Femur (tissue), 1 donor: ENCODE results near the gene HPS3.

Source experiments
- DNase-seq: peaks from one replicate; pipeline ENCODE4 v3.0.0-alpha.2; 2017

HPS3 gene

GRCh38 chr3:149120051-149120972 is 9.1 kb upstream of the HPS3 start:
- no peak for DNase-seq

- DNase-seq: no peak
These were observed 6.5 kb upstream of the HPS3 start for GRCh38 chr3:149122721-149123578.

GRCh38 chr3:149128821-149129220 is 617 bp upstream of the HPS3 start:
- no peak for DNase-seq

- no peak for DNase-seq
These were observed 2.2 kb downstream of the HPS3 start for GRCh38 chr3:149131589-149131988.

GRCh38 chr3:149134575-149134974 is 5.1 kb downstream of the HPS3 start:
- DNase-seq: no peak

- no peak for DNase-seq
These were observed 13.2 kb downstream of the HPS3 start for GRCh38 chr3:149142682-149143081.

- DNase-seq: no peak
These were observed 15.9 kb downstream of the HPS3 start for GRCh38 chr3:149145356-149145755.

GRCh38 chr3:149145974-149146373 is 16.5 kb downstream of the HPS3 start:
- no peak for DNase-seq

GRCh38 chr3:149150436-149150835 is 21.0 kb downstream of the HPS3 start:
- DNase-seq: no peak

GRCh38 chr3:149151843-149152242 is 22.4 kb downstream of the HPS3 start:
- DNase-seq: peak; percentile 33

- DNase-seq: no peak
These were observed 23.0 kb downstream of the HPS3 start for GRCh38 chr3:149152420-149152819.

GRCh38 chr3:149153402-149153801 is 24.0 kb downstream of the HPS3 start:
- no peak for DNase-seq

- no peak for DNase-seq
These were observed 31.4 kb downstream of the HPS3 start for GRCh38 chr3:149160754-149161300.

- DNase-seq: no peak
These were observed 32.6 kb downstream of the HPS3 start for GRCh38 chr3:149162007-149162406.

- no peak for DNase-seq
These were observed 33.6 kb downstream of the HPS3 start for GRCh38 chr3:149163066-149163465.

- no peak for DNase-seq
These were observed 38.5 kb downstream of the HPS3 start for GRCh38 chr3:149167898-149168297.

GRCh38 chr3:149170672-149171071 is 41.2 kb downstream of the HPS3 start:
- DNase-seq: no peak

GRCh38 chr3:149174901-149175300 is 45.5 kb downstream of the HPS3 start:
- no peak for DNase-seq

GRCh38 chr3:149177122-149177521 is 47.7 kb downstream of the HPS3 start:
- no peak for DNase-seq

GRCh38 chr3:149179220-149179619 is 49.8 kb downstream of the HPS3 start:
- DNase-seq: no peak

- peak; percentile 61 for DNase-seq
These were observed 50.7 kb downstream of the HPS3 start for GRCh38 chr3:149180057-149180573.

GRCh38 chr3:149181182-149181581 is 51.7 kb downstream of the HPS3 start:
- DNase-seq: no peak

GRCh38 chr3:149186219-149186618 is 56.8 kb downstream of the HPS3 start:
- no peak for DNase-seq
